ENCODE results near the gene MSH3. TPM values are rescaled to one million over a fixed set of nuclear protein-coding genes. Genes with fewer than 3 reads are reported as not detected.
A peak's percentile ranks its signal among the peaks of the same experiment; 100 is the strongest.
"Not testable (repeated sequence)": the region's sequence is repeated elsewhere in the genome, so short reads cannot be mapped to it uniquely, and the experiment has no call there.

MSH3 gene
- polyA plus RNA-seq, 3 donors from 2014 or later: 5.6 to 13.7 (median 10.3) TPM

DNA sequence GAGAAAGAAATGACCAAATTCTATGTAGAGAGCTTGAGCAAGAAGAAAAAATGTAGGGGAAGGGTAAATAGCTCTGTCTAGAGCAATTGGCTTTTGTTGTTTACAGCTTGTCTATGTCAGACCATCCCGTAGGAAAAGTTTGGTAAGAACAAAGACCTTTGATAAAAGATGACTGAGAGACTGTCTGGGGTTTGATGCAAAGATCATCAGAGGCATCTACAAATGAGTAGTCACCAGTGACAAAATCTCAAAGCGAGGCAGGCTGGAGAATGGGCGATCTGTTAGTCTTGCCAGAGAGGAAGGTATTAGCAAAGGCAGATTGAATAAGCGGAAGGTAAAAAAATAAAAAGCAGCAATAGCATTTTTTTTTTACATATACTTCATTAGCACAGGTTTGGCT lies 180.7 kb downstream of the MSH3 start:
- H3K27ac Mint-ChIP-seq: peak overlapping the region in 1 of 6 donors; percentile 35

DNA sequence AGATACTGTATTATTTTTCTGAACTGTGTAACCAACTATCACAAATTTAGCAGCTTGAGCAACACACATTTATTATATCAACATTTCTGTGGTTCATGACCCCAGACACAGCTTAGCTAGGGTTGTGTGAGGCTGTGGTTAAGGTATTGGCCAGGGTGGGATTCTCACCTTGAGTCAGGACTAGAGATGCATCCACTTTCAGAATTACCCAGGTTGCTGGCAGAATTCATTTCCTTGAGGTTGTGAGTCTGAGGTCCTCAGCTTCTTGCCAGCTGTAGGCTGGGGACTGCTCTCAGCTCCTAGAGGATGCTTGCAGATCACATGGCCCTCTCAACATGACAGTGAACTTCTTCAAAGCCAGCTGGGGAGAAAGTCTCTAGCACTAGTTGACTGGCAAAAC lies 183.2 kb downstream of the MSH3 start:
- Mint-ChIP-seq H3K4me3 (peak overlapping the region; percentile 31 to 76 (median 59)), H3K27me3 (ENCODE audit: low read depth in 3 of 3) (peaks cover 0 to 3% (median 0%) of the 10 kb centered on the region in 3 donors), H3K27ac (peak overlapping the region; percentile 35 to 88 (median 64)), H3K4me1 (peaks cover 28 to 36% of the 10 kb centered on the region in 2 donors), H3K36me3 (peaks cover 0 to 8% (median 5%) of the 10 kb centered on the region in 3 donors), H3K9me3 (no peaks in the 10 kb centered on the region)
- DNase-seq: peak; percentile 68 to 71 (median 71)

More for the DNA sequence above, 180.7 kb downstream of the MSH3 start:
- DNase-seq: no peak
- Mint-ChIP-seq H3K4me3 (no peak overlapping the region), H3K4me1 (peaks cover 25 to 36% of the 10 kb centered on the region in 2 donors), H3K27me3 (ENCODE audit: low read depth in 3 of 3) (peaks cover 0 to 3% (median under 1%) of the 10 kb centered on the region in 3 donors), H3K36me3 (peaks cover 0 to 15% (median 8%) of the 10 kb centered on the region in 3 donors), H3K9me3 (peaks cover 0 to under 1% (median 0%) of the 10 kb centered on the region in 6 donors)

DNA sequence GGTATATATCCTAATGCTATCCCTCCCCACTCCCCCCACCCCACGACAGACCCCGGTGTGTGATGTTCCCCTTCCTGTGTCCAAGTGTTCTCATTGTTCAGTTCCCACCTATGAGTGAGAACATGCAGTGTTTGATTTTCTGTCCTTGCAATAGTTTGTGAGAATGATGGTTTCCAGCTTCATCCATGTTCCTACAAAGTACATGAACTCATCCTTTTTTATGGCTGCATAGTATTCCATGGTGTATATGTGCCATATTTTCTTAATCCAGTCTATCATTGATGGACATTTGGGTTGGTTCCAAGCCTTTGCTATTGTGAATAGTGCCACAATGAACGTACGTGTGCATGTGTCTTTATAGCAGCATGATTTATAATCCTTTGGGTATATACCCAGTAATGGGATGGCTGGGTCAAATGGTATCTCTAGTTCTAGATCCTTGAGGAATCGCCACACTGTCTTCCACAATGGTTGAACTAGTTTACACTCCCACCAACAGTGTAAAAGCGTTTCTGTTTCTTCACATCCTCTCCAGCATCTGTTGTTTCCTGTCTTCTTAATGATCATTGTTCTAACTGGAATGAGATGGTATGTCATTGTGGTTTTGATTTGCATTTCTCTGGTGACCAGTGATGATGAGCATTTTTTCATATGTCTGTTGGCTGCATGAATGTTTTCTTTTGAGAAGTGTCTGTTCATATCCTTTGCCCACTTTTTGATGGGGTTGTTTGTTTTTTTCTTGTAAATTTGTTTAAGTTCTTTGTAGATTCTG lies 186.8 kb downstream of the MSH3 start:
- Mint-ChIP-seq H3K27ac (peak overlapping the region in 3 of 6 donors; percentile 7 to 55 (median 42)), H3K4me1 (peaks cover 47 to 57% of the 10 kb centered on the region in 2 donors), H3K36me3 (peaks cover 0 to 14% (median 8%) of the 10 kb centered on the region in 3 donors)
- not testable (repeated sequence) for H3K4me3 Mint-ChIP-seq; H3K27me3 Mint-ChIP-seq (ENCODE audit: low read depth in 3 of 3); DNase-seq; H3K9me3 Mint-ChIP-seq

DNA sequence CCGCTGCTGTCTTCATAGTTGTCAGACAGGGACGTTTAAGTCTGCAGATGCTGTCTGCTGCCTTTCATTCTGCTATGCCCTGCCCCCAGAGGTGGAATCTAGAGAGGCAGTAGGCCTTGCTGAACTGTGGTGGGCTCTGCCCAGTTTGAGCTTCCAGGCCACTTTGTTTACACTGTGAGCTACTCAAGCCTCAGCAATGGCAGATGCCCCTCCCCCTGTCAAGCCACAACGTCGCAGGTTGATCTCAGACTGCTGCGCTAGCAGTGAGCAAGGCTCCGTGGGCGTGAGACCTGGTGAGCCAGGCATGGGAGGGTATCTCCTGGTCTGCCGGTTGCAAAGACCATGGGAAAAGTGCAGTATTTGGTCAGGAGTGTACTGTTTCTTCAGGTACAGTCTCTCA lies 192.0 kb downstream of the MSH3 start:
- H3K36me3 Mint-ChIP-seq: peaks cover 25 to 45% (median 39%) of the 10 kb centered on the region in 3 donors

DNA sequence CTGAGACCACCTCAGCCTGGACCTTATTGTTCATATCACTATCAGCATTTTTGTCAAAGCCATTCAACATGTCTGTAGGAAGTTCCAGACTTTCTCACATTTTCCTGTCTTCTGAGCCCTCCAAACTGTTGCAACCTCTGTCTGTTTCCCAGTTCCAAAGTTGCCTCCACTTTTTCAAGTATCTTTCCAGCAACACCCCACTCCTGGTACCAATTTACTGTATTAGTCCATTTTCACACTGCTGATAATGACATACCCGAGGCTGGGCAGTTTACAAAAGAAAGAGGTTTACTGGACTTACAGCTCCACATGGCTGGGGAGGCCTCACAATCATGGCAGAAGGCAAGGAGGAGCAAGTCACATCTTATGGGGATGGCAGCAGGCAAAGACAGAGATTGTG lies 195.7 kb downstream of the MSH3 start:
- not testable (repeated sequence) for H3K27ac Mint-ChIP-seq; H3K27me3 Mint-ChIP-seq (ENCODE audit: low read depth in 3 of 3); DNase-seq; H3K4me3 Mint-ChIP-seq
- Mint-ChIP-seq H3K9me3 (peaks cover 0 to 18% (median 16%) of the 10 kb centered on the region in 6 donors), H3K36me3 (peaks cover 30 to 48% (median 44%) of the 10 kb centered on the region in 3 donors), H3K4me1 (peaks cover 32 to 42% of the 10 kb centered on the region in 2 donors)

More for the DNA sequence above, 192.0 kb downstream of the MSH3 start:
- Mint-ChIP-seq H3K4me1 (peaks cover 40 to 52% of the 10 kb centered on the region in 2 donors), H3K9me3 (peaks cover 0 to 18% (median 16%) of the 10 kb centered on the region in 6 donors), H3K4me3 (peak overlapping the region; percentile 38 to 76 (median 60)), H3K27ac (peak overlapping the region; percentile 8 to 67 (median 51))
- H3K27me3 Mint-ChIP-seq (ENCODE audit: low read depth in 3 of 3): not testable (repeated sequence)
- DNase-seq: peak; percentile 59 to 70 (median 60)

DNA sequence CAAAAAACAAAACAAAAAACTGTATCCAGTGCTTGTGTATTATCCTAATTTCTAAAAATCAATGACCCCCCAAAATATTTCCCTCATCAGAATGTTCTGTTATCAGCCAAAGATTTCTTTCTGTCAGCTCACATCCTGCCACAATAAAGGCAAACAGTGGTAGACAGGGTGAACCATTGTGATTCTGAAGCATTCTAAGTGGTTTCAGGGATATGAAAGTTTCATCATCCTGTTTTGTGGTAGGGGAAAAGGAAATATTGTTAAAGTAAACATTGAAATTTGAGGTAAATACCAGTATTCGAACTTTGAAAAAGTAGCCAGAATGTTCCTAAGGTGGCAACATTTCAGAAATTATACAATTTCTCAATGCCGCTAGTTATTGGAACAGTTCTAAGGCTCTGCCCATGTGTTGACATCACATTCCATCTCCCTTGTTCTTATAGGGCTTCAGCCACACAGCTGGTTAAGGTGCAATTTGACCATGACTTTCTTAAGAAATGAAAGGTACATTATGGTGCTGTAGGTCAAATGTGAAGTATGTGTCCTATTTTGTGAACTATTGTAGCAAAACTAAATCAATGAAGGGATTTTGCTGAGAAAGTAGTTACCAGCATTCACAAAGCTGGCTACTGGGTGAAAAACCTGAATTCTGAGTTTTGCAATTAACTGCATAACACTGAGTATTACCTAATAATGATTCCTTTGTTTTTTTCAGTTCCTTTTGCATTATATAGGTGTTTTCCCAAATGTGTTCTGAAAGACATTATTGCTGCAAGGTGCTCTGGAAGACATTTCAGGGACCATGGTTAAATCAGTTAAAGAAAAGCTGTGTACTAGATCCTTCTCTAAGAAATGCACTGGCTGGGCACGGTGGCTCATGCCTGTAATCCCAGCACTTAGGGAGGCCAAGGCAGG lies 198.1 kb downstream of the MSH3 start:
- DNase-seq: no peak
- Mint-ChIP-seq H3K27me3 (ENCODE audit: low read depth in 3 of 3) (no peaks in the 10 kb centered on the region), H3K27ac (peak overlapping the region in 3 of 6 donors; percentile 20 to 41 (median 37)), H3K4me1 (peaks cover 8 to 18% of the 10 kb centered on the region in 2 donors), H3K9me3 (peaks cover 0 to 24% (median 19%) of the 10 kb centered on the region in 6 donors), H3K4me3 (no peak overlapping the region), H3K36me3 (peaks cover 51 to 63% (median 62%) of the 10 kb centered on the region in 3 donors)

DNA sequence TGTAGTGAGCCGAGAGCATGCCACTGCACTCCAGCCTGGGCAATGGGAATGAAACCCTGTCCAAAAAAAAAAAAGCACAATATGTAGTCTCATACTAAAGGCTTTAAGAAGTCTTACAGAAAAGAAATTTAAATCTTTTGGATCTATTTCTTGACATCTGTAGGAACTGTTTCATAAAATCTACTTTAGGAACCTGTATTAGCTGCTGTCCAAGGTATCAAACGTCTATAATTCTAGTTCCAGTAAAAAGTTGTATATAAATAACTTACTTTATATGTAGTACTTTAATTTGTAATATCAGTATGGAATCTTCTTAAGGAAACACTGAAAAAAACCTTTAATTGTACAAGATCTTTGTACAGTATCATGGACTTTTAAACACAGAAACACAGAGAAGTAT lies 199.0 kb downstream of the MSH3 start:
- H3K36me3 Mint-ChIP-seq: peaks cover 53 to 67% (median 66%) of the 10 kb centered on the region in 3 donors
- H3K27me3 Mint-ChIP-seq (ENCODE audit: low read depth in 3 of 3): no peaks in the 10 kb centered on the region
- H3K27ac Mint-ChIP-seq: no peak overlapping the region
- H3K4me1 Mint-ChIP-seq: peaks cover 5 to 12% of the 10 kb centered on the region in 2 donors
- no peak for DNase-seq
- H3K4me3 Mint-ChIP-seq: no peak overlapping the region
- H3K9me3 Mint-ChIP-seq: peaks cover 0 to 24% (median 19%) of the 10 kb centered on the region in 6 donors

DNA sequence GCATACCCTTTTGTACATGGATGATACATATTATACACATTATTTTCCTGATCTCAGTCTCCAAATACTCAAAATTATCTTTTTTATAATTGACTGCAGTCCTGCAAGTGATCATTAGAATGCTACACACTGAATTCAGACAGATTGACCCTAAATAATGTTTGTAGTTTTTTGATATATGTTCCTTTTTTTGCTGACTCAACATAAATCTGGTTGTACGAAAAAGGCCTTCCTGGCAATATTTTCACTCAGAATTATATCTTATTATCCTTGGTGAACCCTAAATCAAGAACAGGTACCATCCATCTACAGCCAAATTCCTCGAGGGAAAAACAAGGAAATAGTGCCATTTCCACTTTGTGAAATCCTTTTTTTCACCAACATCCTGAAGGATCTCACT lies 200.1 kb downstream of the MSH3 start:
- Mint-ChIP-seq H3K27me3 (ENCODE audit: low read depth in 3 of 3) (no peaks in the 10 kb centered on the region), H3K4me1 (peaks cover 5 to 10% of the 10 kb centered on the region in 2 donors), H3K27ac (no peak overlapping the region), H3K36me3 (peaks cover 47 to 62% (median 61%) of the 10 kb centered on the region in 3 donors), H3K4me3 (no peak overlapping the region), H3K9me3 (peaks cover 0 to 21% (median 17%) of the 10 kb centered on the region in 6 donors)
- no peak for DNase-seq

DNA sequence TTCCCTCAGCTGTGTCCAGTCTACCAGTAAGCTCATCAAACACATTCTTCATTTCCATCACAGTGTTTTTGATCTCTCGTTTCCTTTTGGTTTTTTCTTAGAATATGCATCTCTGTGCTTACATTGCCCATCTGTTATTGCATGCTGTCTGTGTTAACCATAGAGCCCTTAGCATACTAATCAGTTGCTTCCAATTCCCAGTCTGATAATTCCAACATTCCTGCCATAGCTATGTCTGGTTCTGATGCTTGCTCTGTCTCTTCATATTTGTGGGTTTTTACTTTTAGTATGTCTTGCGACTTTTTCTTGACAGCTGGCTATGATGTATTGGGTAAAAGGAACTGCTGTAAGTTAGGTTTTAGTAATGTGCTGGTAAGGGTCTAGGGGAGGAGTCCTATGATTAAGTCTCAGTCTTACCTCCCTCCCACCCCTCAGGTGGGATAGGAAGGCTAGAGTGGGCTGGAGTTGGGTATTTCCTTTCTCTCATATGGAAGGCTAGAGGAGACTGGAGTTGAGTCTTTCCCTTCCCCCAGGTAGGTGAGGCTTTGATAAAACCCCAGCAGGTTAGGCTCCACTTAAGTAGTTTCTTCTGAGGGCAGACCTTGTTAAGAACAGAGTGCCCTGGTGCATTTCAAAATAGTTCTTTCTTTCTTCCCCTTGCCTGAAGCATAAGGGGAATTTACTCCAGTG lies 206.6 kb downstream of the MSH3 start:
- Mint-ChIP-seq H3K4me3 (no peak overlapping the region), H3K4me1 (peaks cover 0 to 16% of the 10 kb centered on the region in 2 donors), H3K27me3 (ENCODE audit: low read depth in 3 of 3) (peaks cover 0 to 3% (median 1%) of the 10 kb centered on the region in 3 donors), H3K27ac (no peak overlapping the region), H3K36me3 (peaks cover 41 to 52% (median 51%) of the 10 kb centered on the region in 3 donors), H3K9me3 (peaks cover 0 to 7% (median 3%) of the 10 kb centered on the region in 6 donors)
- DNase-seq: no peak

DNA sequence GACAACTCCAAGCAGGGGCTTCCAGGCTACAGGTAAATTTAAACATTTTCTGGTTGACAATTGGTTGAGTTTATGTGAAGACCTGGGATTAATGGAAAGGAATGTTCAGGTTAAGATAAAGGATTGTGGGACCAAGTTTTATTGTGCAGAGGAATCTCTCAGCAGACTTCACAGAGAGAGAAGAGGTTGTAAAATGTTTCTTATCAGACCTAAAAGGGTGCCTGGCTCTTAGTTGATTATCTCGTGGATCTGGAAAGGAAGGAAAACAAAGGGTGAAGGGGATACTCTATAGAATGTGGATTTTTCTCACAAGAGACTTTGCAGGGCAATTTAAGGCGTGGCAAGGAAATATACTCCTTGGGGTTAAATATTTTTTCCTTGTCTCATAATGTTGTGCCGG lies 209.3 kb downstream of the MSH3 start:
- Mint-ChIP-seq H3K27ac (no peak overlapping the region), H3K27me3 (ENCODE audit: low read depth in 3 of 3) (peaks cover 0 to 3% (median 1%) of the 10 kb centered on the region in 3 donors), H3K36me3 (peaks cover 33 to 41% (median 39%) of the 10 kb centered on the region in 3 donors), H3K4me3 (no peak overlapping the region), H3K4me1 (peaks cover 0 to 16% of the 10 kb centered on the region in 2 donors), H3K9me3 (peaks cover 0 to 2% (median 0%) of the 10 kb centered on the region in 6 donors)
- no peak for DNase-seq

DNA sequence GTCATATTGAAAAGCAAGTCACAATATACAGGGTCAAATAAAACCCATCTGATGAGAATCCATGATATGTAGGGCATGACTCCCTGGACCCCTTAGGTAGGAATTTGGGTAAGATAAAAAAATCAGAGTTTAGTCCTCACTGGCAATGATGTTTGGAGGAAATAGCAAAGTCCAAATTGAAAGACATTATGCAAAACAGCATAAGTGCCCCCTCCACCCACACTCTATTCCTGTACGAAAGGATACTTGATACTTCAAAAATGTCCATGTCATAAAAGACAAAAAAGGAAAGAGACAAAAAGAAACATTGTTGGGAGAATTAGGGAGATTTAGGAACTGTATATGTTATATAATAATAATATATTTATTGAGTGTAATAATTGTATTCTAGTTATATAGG lies 209.7 kb downstream of the MSH3 start:
- no peak overlapping the region for H3K27ac Mint-ChIP-seq

DNA sequence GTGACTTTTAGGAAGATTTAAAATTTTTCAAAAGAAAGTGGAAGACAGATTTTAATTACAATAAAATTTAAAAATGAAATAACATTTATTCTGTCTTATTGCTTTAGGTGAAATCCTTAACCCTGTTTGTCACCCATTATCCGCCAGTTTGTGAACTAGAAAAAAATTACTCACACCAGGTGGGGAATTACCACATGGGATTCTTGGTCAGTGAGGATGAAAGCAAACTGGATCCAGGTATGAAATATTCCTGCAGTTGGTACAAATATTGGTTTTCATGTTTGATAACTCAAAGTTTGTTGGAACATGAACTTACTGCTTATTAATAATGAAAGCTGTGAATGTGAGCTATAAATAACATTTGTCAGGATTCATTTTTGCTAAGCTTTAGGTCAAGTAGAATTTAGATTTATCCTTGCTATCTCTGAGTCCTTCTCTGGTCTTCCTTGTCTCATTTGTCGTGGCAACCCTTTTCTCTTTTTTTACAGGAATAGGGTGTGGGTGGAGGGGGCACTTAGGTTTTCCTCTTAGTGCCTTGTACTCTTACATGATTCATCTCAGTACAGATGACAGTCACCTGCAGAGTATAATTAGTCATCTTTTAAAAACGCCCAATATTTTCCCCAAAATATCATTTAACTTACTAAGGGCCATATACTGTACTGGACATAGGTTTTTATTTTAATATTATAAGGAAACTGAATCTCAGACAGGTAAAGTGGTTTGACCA lies 210.4 kb downstream of the MSH3 start:
- H3K27me3 Mint-ChIP-seq (ENCODE audit: low read depth in 3 of 3): peaks cover 0 to 3% (median 1%) of the 10 kb centered on the region in 3 donors
- H3K4me1 Mint-ChIP-seq: peaks cover 0 to 14% of the 10 kb centered on the region in 2 donors
- H3K36me3 Mint-ChIP-seq: peaks cover 34 to 38% (median 37%) of the 10 kb centered on the region in 3 donors
- H3K27ac Mint-ChIP-seq: no peak overlapping the region
- no peak for DNase-seq
- H3K4me3 Mint-ChIP-seq: no peak overlapping the region
- H3K9me3 Mint-ChIP-seq: no peaks in the 10 kb centered on the region

More for the DNA sequence above, 209.7 kb downstream of the MSH3 start:
- Mint-ChIP-seq H3K27me3 (ENCODE audit: low read depth in 3 of 3) (peaks cover 0 to 3% (median 1%) of the 10 kb centered on the region in 3 donors), H3K36me3 (peaks cover 33 to 40% (median 38%) of the 10 kb centered on the region in 3 donors), H3K4me3 (no peak overlapping the region), H3K9me3 (peaks cover 0 to 2% (median 0%) of the 10 kb centered on the region in 6 donors), H3K4me1 (peaks cover 0 to 16% of the 10 kb centered on the region in 2 donors)
- no peak for DNase-seq
